GM21825 (cell line): Measurements from ENCODE around the gene TJP2.
A peak's percentile ranks its signal among the peaks of the same experiment; 100 is the strongest.

Experiments
- ATAC-seq: cut with Tn5 transposase; IDR thresholded peaks from one replicate; pipeline ENCODE4 v1.9.1; 2021; ENCODE audit warnings: mild to moderate bottlenecking, moderate library complexity; ENCODE audit not compliant: unreplicated experiment

The TJP2 gene

DNA sequence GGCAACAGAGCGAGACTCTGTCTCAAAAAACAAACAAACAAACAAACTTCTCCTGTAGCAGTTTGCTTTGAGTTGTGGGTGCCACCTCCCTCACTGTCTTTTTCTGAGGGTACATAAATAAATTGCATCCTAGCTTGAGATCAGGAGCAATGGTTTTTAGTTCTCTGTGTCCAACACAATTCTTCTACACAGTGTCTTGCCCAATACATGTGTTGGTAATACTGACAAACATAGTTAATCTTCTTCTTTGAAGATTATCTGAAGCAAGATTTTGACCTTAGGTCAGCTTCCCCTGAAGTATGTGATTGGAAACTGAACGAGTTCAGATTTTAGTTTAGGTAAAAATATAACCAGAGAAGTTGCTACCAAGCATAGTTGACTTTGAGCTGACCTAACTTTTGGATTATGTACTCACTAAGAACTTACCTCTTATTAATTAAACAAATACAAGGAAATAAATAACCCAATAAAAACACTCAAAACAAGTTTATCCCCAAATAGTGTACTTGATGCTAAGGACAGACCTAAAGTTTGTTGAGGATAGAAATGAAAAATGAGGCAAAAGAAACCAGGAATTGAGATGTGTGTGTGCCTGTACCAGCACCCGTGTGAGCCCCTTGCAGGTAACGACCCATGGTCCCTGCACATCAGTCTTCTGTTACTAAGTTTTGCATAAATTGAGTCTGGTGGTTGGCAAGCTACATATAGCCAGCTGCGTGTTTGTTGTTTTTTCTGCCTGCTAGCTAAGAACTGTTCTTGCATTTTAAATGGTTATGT, 16.2 kb downstream of the TJP2 start:
- peak; percentile 54 for ATAC-seq

- ATAC-seq, result no peak
These were observed 16.7 kb downstream of the TJP2 start for GRCh38 chr9:69190863-69191181.

DNA sequence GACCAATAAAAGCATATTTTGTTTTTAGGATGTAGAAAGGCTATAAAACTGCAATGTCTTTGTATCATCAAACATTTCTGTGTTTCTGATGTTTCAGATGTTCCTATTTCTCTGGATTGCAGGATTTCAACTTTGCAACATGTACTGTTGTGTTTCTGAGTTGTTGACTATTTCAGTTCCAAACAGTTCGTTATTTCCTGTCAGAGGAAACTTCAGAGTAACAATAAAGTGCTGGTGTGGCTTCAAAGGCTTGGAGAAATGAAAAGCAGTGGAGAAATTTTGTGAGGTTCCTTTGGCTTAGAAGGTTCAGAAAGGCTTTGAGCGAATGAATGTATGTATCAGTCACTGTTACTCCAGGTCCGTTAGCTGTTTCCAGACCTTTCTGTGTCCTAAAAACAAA, 17.2 kb downstream of the TJP2 start:
- no peak for ATAC-seq

DNA sequence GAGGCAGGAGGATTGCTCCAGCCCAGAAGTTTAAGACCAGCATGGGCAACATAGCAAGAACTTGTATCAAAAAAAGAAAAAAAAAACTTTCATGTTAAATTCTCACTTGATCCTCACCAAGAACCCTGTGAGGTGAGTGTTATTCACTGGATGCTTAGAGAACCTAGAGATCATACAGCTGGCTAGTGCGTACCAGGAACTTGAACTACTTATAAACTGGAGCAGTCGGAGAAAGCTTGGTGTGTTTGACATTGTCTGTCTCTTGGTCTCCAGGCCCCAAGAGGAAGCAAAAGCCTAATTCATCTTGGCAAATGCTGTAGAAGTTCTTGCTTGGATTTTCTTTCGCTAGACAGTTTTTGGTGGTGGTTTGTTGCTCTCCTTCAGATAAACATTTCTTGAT, 18.1 kb downstream of the TJP2 start:
- no peak for ATAC-seq

GRCh38 chr9:69193685-69194032, 19.6 kb downstream of the TJP2 start:
- no peak for ATAC-seq

GRCh38 chr9:69194702-69195418, 20.8 kb downstream of the TJP2 start:
- no peak for ATAC-seq

- ATAC-seq, result no peak
These were observed 21.6 kb downstream of the TJP2 start for GRCh38 chr9:69195668-69196067.

GRCh38 chr9:69197687-69198086, 23.6 kb downstream of the TJP2 start:
- no peak for ATAC-seq

DNA sequence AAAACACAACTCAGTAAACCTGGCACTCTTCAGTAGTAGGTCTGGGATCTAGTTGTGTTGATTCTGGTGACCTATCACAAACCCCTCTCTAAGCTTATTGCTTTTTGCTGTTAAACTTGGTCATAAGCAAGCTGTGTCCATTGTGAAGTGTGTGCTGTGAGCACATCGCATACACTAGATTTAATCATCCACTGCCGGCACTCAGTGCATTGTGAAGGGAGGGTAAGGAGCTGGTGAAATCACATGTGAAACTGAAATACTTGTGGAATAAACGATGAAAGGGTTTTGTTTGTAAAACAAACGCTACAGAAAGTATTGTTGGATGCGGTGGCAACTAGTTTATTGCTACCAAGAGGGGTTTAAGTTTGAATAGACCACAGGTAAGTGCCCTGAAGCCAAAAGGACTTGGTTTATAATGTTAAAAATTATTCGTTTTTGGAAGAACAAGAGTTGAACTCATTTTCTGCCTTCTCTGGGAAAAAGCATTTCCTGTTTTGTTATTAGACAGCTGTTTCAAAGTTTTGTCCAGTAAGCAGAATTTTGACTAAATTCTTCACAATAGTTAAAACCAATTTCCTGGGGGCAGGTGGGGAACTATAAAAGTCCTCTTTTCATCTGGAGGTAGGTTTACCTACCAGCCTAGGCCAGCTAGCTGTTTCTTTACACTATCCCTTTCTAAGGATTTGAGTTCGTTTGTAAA, 24.6 kb downstream of the TJP2 start:
- no peak for ATAC-seq

DNA sequence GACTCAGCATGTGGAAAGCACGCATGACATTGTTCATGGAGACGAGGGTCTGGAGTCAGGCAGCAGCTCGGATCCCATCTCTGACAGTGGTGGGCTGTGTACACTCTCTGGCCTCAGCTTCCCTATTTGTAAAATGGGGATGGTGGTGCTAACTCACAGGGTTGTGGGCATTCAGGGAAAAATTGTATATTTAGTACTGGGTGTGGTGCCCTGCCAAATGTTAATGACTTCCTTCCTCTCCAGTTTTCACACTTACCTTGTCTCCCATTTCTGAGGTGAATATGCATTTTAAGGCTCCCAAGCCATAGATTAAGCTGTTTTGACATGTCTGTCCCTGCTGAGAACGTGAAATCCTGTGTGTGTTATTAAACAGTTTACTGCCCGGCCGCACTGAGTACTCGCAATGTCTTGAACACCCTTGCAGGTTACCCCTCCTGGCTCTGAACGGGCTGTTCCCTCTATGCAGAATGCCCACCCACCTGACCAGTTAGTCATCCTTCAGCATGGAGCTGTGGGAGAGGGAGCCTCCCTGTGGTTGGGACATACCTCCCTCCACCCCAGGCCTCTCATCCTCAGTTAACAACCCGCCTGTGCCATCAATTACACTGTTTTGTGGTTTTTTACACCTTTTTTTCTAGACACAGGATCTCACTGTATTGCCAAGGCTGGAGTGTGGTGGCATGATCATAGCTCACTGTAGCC, 25.8 kb downstream of the TJP2 start:
- ATAC-seq, result no peak

- no peak for ATAC-seq
These were observed 28.5 kb downstream of the TJP2 start for GRCh38 chr9:69202556-69202955.

DNA sequence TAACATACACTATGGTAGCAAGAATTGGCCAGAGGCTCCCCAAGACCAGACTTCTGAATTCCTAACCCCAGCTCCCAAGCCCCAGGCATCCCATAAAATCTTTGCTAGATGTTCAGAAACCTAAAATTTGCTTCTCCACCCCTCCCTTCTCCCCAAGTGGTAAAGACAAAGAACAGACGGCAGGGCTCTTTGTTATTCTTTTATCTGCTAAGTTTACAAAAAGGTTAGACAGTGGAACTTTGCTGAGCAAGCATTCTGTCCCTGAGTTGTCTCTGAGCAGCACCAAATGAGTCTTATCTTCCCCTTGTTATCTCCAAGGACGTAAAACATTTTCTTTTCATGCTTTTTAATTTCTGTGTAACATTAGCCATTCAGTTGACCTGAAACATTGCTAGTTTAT, 30.2 kb downstream of the TJP2 start:
- no peak for ATAC-seq

DNA sequence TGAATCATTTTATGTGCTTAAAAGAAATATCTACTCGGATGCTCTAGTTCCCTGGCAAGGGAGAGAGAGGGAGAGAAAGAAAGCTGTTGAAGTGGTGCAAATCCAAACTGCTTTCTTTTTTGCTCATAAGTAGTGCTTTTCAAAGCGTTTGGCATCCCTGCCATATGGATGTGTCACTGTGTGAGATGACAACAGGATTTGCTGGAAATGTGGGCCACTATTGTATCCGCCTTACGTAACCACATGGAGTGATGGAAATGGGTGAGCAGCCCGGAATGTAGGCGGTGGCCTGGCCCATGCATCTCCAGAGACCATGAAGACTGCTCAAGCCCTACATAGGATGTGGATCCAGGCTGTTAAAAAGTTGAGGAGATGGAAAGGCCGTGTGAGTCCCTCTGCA, 30.8 kb downstream of the TJP2 start:
- no peak for ATAC-seq

GRCh38 chr9:69206047-69206446, 32.0 kb downstream of the TJP2 start:
- no peak for ATAC-seq

GRCh38 chr9:69207503-69207902, 33.4 kb downstream of the TJP2 start:
- ATAC-seq, result no peak

- no peak for ATAC-seq
These were observed 37.5 kb downstream of the TJP2 start for GRCh38 chr9:69211424-69212036.

DNA sequence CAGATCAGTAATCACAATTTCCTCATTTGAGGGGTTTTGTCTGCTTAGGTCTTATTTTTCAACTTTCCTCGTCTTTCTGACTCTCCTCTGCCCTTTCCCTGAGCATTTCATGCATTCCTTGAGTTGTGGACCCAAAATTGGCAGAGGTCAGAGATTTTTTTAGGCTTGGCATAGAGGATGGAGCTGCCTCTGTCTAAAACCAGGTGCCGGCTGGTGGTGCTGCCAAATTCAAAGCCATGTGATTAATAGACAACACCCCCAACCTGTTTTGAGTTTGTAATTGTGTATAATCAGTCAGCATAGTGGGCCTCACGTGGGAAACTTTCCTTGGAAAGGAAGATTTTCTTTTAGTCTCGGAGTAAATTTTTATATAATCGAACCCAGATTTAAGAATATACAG, 39.6 kb downstream of the TJP2 start:
- no peak for ATAC-seq

- ATAC-seq, result no peak
These were observed 40.9 kb downstream of the TJP2 start for GRCh38 chr9:69214939-69215338.

DNA sequence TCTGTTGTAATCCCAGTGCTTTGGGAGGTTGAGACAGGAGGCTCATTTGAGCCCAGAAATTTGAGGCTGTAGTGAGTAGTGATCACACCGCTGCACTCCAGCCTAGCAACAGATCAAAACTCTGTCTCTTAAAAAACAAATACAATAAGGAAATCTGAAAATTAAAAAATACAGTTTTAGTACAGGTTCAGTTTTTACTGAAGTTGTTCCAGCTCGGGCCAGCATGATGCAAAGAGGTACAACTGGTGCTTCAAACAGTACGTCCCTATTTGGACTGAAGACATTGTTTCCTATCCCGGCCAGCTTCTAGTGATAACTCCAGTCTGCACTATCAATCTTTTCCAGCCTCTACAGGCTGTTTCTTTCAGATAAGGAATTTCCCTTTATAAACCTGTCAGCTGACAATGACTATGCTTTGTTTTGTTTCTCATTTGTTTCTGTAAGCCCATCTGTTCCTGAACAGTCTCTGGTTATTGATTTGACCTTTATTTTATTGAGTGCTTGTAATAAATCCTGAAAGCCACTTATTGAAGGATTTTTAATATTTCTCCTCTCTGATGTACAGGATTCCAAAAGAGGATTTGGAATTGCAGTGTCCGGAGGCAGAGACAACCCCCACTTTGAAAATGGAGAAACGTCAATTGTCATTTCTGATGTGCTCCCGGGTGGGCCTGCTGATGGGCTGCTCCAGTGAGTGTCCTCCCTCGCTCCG, 41.9 kb downstream of the TJP2 start:
- no peak for ATAC-seq

GRCh38 chr9:69218166-69218565, 44.1 kb downstream of the TJP2 start:
- ATAC-seq, result no peak

DNA sequence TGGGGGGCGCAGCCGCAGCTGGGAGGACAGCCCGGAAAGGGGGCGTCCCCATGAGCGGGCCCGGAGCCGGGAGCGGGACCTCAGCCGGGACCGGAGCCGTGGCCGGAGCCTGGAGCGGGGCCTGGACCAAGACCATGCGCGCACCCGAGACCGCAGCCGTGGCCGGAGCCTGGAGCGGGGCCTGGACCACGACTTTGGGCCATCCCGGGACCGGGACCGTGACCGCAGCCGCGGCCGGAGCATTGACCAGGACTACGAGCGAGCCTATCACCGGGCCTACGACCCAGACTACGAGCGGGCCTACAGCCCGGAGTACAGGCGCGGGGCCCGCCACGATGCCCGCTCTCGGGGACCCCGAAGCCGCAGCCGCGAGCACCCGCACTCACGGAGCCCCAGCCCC, 47.0 kb downstream of the TJP2 start:
- no peak for ATAC-seq
